ENCODE measurements around the gene SUMF2.
"Not testable (repeated sequence)": the region's sequence is repeated elsewhere in the genome, so short reads cannot be mapped to it uniquely, and the experiment has no call there.

Gene SUMF2

GRCh38 chr7:56063882-56064625 is at the start of gene SUMF2:
Gene SUMF2 (plus strand): TSS chr7:56064286. CDS start chr7:56064312, 26 bp downstream.
- DNase-seq = peak; percentile 96

- not testable (repeated sequence) for DNase-seq
Measured at GRCh38 chr7:56017015-56017414, 47.1 kb upstream of the SUMF2 start.

DNA sequence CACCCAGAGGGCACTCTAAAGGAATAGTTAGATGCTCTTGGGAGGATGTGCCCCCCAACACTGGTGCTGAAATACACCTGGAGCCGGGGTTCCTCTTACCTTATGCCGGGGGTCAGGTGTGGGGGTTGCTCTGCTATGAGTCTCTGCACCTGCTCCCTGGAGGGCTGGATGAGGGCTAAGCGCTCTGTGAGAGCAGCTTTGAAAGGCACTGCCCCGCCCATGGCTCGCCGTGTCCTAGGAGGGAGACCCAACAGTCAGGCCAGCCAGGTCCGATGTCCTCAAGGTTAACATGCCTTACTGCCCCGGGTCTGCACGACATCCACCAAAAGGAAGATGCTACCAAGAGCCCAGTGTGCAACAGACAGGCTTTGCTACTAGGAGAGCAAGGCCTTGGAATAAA is 44.6 kb upstream of the SUMF2 start:
- DNase-seq = no peak

DNA sequence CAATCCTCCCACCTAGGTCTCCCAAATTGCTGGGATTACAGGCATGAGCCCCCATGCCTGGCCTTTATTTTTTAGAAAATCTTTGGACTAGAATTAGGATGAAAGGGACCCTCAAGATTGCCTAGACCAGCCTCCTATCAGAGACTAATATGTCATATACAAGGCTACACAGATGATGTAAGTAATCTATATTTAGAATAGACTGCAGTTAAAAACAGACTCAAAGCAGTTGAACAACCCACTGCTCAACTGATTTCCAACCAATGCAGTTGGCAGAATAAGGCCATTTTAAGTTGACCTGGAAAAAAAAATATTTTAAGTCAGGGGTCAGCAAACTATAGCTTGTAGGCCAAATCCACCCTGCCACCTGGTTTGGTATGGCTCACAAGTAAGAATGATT is 40.6 kb upstream of the SUMF2 start:
- no peak for DNase-seq

DNA sequence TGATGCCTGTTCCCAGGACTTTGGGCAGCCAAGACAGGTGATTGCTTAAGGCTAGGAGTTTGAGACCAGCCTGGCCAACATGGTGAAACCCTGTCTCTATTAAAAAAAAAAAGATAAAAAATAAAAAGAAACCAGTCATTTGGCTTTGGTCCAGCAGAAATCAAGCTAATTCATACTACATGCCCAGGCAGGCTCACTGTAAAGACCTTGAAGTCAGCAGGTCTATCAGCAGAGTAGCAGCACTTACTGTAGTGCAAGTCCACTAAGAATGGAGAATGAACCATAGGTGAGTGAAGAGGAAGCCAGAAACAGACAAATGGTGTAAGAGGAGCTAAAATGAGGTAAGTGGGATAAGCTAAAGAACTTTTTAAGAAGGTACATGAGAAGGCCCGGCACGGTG is 37.5 kb upstream of the SUMF2 start:
- no peak for DNase-seq

- no peak for DNase-seq
Measured at GRCh38 chr7:56028942-56029630, 35.0 kb upstream of the SUMF2 start.

DNA sequence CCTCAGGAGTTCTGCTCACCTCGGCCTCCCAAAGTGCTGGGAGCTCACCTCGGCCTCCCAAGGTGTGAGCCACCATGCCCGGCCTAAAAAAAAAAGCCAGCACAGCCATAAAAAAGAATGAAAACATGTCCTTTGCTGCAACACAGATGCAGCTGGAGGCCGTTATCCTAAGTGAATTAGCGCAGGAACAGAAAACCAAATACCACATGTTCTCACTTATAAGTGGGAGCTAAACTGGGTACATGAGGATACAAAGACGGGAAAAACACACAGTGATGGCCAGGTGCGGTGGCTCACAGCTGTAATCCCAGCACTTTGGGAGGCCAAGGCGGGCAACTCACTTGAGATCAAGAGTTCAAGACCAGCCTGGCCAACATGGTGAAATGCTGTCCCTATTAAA is 33.7 kb upstream of the SUMF2 start:
- DNase-seq = no peak

DNA sequence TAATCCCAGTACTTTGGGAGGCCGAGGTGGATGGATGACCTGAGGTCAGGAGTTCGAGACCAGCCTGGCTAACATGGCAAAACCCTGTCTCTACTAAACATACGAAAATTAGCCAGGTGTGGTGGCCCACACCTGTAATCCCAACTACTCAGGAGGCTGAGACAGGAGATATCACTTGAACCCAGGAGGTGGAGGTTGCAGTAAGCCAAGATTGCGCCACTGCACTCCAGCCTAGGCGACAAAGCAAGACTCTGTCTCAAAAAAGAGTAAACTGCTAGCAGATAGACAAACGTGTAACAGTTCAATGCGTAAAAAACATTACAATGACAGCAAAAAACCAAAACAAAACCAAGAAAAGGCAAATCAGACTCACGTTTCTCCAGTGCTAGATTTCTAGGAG is 32.5 kb upstream of the SUMF2 start:
- not testable (repeated sequence) for DNase-seq

DNA sequence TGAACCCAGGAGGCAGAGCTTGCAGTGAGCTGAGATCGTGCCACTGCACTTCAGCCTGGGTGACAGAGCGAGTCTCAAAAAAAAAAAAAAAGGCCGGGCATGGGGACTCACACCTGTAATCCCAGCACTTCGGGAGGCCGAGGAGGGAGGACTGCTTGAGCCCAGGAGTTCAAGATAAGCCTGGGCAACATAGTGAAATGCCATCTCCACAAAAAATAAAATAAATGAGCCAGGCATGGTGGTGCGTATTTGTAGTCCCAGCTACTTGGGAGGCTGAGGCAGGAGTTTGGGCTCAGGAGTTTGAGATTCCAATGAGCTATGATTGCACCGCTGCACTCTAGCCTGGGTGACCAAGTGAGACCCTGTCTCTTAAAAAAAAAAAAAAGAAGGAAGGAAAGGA is 31.5 kb upstream of the SUMF2 start:
- not testable (repeated sequence) for DNase-seq

- peak; percentile 99 for DNase-seq
Measured at GRCh38 chr7:56033671-56034432, 30.2 kb upstream of the SUMF2 start.

GRCh38 chr7:56040730-56041129 is 23.4 kb upstream of the SUMF2 start:
- no peak for DNase-seq

GRCh38 chr7:56045758-56046157 is 18.3 kb upstream of the SUMF2 start:
- DNase-seq = not testable (repeated sequence)

GRCh38 chr7:56046721-56047445 is 17.2 kb upstream of the SUMF2 start:
- no peak for DNase-seq

- DNase-seq = not testable (repeated sequence)
Measured at GRCh38 chr7:56047446-56048116, 16.5 kb upstream of the SUMF2 start.

DNA sequence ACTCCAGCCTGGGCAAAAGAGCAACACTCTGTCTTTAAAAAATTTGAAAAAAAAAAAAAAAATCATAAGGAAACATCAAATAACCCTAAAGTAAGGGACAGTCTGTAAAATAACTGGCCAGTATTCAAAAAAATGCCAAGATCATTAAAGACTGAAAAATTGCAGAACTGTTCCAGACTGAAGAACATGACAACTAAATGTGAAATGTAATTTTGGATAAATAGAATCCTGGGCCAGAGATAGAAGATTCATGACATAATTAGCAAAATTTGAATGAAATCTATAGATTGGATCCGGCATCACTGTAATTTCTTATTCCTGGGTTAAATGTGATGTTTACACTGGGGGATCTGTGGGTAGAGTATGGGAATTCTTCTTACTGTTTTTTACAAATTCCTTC is 15.8 kb upstream of the SUMF2 start:
- no peak for DNase-seq

GRCh38 chr7:56048763-56049162 is 15.3 kb upstream of the SUMF2 start:
- DNase-seq = peak; percentile 46

DNA sequence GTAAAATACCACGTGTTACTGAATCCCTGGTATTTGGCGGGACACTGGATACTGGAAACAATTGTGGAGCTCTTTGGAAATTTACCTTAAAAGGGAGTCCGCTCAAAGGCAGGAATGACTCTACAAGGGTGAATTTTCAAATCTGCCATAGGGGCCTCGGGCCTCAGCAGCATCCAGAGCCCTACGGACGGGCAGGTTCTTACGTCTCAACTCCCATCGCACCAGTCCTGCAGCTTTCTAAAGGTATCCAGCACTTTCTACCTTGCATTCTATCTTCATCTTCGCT is 13.1 kb upstream of the SUMF2 start:
- no peak for DNase-seq

- DNase-seq = peak; percentile 100
Measured at GRCh38 chr7:56051339-56052191, 12.5 kb upstream of the SUMF2 start, which contains the start of the genes CCT6A and PSPH. Gene CCT6A (plus strand): TSS chr7:56051765. CDS start chr7:56051849, 84 bp downstream. Gene PSPH (minus strand): TSS chr7:56051444. CDS start chr7:56021212, 30,232 bp downstream.

GRCh38 chr7:56053379-56053778 is 10.7 kb upstream of the SUMF2 start:
- no peak for DNase-seq

DNA sequence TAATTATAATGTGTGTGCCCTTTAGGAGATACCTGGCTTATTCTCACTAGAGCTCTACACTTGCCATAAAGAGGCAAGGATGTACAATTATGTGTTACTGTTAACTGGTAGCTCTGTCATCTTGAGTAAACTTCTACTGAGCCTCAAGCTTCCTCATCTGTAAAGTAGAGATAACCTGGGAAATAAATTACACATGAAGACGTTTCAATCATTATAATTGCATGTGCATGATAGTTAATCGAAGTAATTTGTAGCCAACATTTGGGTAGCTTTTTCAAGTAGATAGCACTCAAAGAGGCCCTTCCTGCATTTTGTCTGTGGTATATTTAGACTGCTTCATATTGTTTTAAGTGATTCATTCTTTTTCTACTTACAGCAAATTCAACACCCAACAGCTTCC is 10.1 kb upstream of the SUMF2 start:
- DNase-seq = no peak

DNA sequence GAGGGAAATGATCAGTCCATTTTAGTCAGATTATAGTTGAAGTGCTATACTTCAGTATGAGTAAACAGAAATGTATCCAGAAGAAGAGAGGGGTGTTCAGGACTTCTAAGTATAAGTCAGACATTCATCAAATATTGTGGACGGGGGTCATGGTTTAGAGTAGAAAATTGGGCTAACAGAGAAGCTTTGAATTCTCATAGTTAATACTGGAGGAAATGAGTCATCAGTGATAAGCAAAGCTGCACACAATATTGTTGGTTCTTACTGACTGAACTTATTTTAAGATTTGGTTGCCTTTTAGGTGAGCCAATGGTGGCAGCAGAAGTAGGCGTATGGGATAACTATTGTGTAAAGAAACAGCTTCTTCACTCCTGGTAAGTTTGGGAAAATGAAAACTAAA is 1.7 kb upstream of the SUMF2 start:
- DNase-seq = no peak

DNA sequence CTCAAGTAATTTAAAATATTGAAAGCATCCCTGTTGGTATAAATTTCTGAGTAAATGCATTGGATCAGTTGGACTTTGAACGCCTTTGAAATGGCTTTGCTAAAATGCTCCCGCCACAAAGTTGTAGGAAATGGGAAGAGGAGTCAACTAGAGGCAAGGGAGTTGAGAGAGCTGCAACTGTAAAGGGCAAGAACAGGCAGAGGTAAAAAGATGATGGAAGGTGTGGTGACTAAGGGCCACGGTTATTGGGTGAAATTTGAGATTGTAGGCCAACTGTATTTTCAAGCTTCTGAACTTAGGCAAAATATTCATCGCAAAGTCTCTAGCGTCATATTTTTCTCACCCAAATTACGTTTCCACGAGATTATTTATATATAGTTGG is 595 bp upstream of the SUMF2 start:
- no peak for DNase-seq
